MG63 (cell line): Measurements from ENCODE around the gene RPL31. TPM values are rescaled to one million over a fixed set of nuclear protein-coding genes. Genes with fewer than 3 reads are reported as not detected.

Experiments used
- total RNA-seq: library from RNA; depleted of rRNA; stranded (reverse); fragments of >200 nt; shearing (Covaris generic); gene quantifications from 2 replicates; pipeline ENCODE4 v1.2.3, GENCODE V29; 2014; ENCODE audit warnings: low replicate concordance; rRNA removed

Gene RPL31
- total RNA-seq, 1 experiment from 2014 or later = 1,616 TPM

Other genes with a start within 250 kb of the RPL31 start
- gene NPAS2, start 182.2 kb upstream of the RPL31 start, total RNA-seq = 0.07 and 0.16 TPM in 2 replicates
- 9.5 and 15.5 TPM in 2 replicates for gene TBC1D8, start 149.1 kb downstream of the RPL31 start, total RNA-seq